Stimulated activated memory B cell treated with anti-CD40 and anti-IgM and Interleukin-4, amounts not matched to agents 10 μg/mL and 1 μg/mL and 100 μg/mL, for 72 hours (primary cell): Measurements from ENCODE around the gene NUDT4B.
"Not testable (repeated sequence)": the region's sequence is repeated elsewhere in the genome, so short reads cannot be mapped to it uniquely, and the experiment has no call there.

Experiments used
- ATAC-seq: fragments of 150-1000 bp; cut with Tn5 transposase; 2 replicates; pipeline ENCODE4 v1.10.0; 2021
- H3K27ac Mint-ChIP-seq: one replicate; pipeline ENCODE4 v1.8.0; 2022; ENCODE audit warnings: mild to moderate bottlenecking, mixed read lengths
- H3K27me3 Mint-ChIP-seq: one replicate; pipeline ENCODE4 v1.8.0; 2022; ENCODE audit warnings: mixed read lengths
- H3K36me3 Mint-ChIP-seq: one replicate; pipeline ENCODE4 v1.8.0; 2022; ENCODE audit warnings: mixed read lengths
- H3K4me1 Mint-ChIP-seq: one replicate; pipeline ENCODE4 v1.8.0; 2022; ENCODE audit warnings: mixed read lengths
- H3K4me3 Mint-ChIP-seq: one replicate; pipeline ENCODE4 v1.8.0; 2022; ENCODE audit warnings: mild to moderate bottlenecking, moderate library complexity, mixed read lengths
- H3K9me3 Mint-ChIP-seq: one replicate; pipeline ENCODE4 v1.8.0; 2022; ENCODE audit warnings: mixed read lengths

Gene NUDT4B

GRCh38 chr1:148761360-148761759 lies 12.8 kb downstream of the NUDT4B start:
- not testable (repeated sequence) for H3K36me3 Mint-ChIP-seq, ATAC-seq, H3K4me1 Mint-ChIP-seq, H3K27ac Mint-ChIP-seq, H3K27me3 Mint-ChIP-seq, H3K9me3 Mint-ChIP-seq, H3K4me3 Mint-ChIP-seq

- not testable (repeated sequence) for H3K36me3 Mint-ChIP-seq, H3K4me1 Mint-ChIP-seq, H3K27me3 Mint-ChIP-seq, H3K27ac Mint-ChIP-seq, ATAC-seq, H3K9me3 Mint-ChIP-seq, H3K4me3 Mint-ChIP-seq
Measured at GRCh38 chr1:148765238-148766019, 16.9 kb downstream of the NUDT4B start.

GRCh38 chr1:148768541-148768940 lies 20.0 kb downstream of the NUDT4B start:
- H3K4me1 Mint-ChIP-seq, H3K27ac Mint-ChIP-seq, H3K36me3 Mint-ChIP-seq, ATAC-seq, H3K27me3 Mint-ChIP-seq, H3K4me3 Mint-ChIP-seq, H3K9me3 Mint-ChIP-seq: not testable (repeated sequence)

GRCh38 chr1:148769495-148769894 lies 20.9 kb downstream of the NUDT4B start:
- H3K4me1 Mint-ChIP-seq, H3K4me3 Mint-ChIP-seq, H3K36me3 Mint-ChIP-seq, H3K27ac Mint-ChIP-seq, ATAC-seq, H3K9me3 Mint-ChIP-seq, H3K27me3 Mint-ChIP-seq: not testable (repeated sequence)

GRCh38 chr1:148773690-148774089 lies 25.1 kb downstream of the NUDT4B start:
- not testable (repeated sequence) for H3K9me3 Mint-ChIP-seq, ATAC-seq, H3K4me1 Mint-ChIP-seq

GRCh38 chr1:148774102-148774501 lies 25.5 kb downstream of the NUDT4B start:
- H3K27me3 Mint-ChIP-seq, H3K27ac Mint-ChIP-seq, H3K4me3 Mint-ChIP-seq, H3K9me3 Mint-ChIP-seq, ATAC-seq, H3K4me1 Mint-ChIP-seq, H3K36me3 Mint-ChIP-seq: not testable (repeated sequence)

More at GRCh38 chr1:148773690-148774089, 25.1 kb downstream of the NUDT4B start:
- H3K4me3 Mint-ChIP-seq, H3K27ac Mint-ChIP-seq, H3K27me3 Mint-ChIP-seq, H3K36me3 Mint-ChIP-seq: not testable (repeated sequence)

GRCh38 chr1:148775263-148775662 lies 26.7 kb downstream of the NUDT4B start:
- not testable (repeated sequence) for H3K36me3 Mint-ChIP-seq, ATAC-seq, H3K4me1 Mint-ChIP-seq, H3K9me3 Mint-ChIP-seq, H3K4me3 Mint-ChIP-seq, H3K27me3 Mint-ChIP-seq, H3K27ac Mint-ChIP-seq

- H3K27ac Mint-ChIP-seq, H3K27me3 Mint-ChIP-seq, H3K36me3 Mint-ChIP-seq, H3K4me3 Mint-ChIP-seq, H3K4me1 Mint-ChIP-seq, H3K9me3 Mint-ChIP-seq, ATAC-seq: not testable (repeated sequence)
Measured at GRCh38 chr1:148777649-148778048, 29.1 kb downstream of the NUDT4B start.

GRCh38 chr1:148780404-148780803 lies 31.8 kb downstream of the NUDT4B start:
- not testable (repeated sequence) for H3K36me3 Mint-ChIP-seq, H3K4me3 Mint-ChIP-seq, H3K9me3 Mint-ChIP-seq, H3K27me3 Mint-ChIP-seq, ATAC-seq, H3K4me1 Mint-ChIP-seq, H3K27ac Mint-ChIP-seq

GRCh38 chr1:148791543-148792099 lies 43.0 kb downstream of the NUDT4B start:
- ATAC-seq, H3K27me3 Mint-ChIP-seq, H3K4me3 Mint-ChIP-seq, H3K27ac Mint-ChIP-seq, H3K4me1 Mint-ChIP-seq, H3K9me3 Mint-ChIP-seq, H3K36me3 Mint-ChIP-seq: not testable (repeated sequence)

GRCh38 chr1:148793762-148794332 lies 45.3 kb downstream of the NUDT4B start:
- not testable (repeated sequence) for H3K36me3 Mint-ChIP-seq, H3K4me3 Mint-ChIP-seq, H3K4me1 Mint-ChIP-seq, H3K9me3 Mint-ChIP-seq, ATAC-seq, H3K27me3 Mint-ChIP-seq, H3K27ac Mint-ChIP-seq
